Activated T-cell treated with anti-CD3 and anti-CD28 coated beads, Interleukin-2, amount 50 U/mL, for 24 hours (primary cell): ENCODE measurements around the gene KRT7.

Source experiments
- DNase-seq: peaks from one replicate; pipeline ENCODE4 v3.0.0-alpha.2; 2020
- H3K27ac Mint-ChIP-seq: 2 replicates; pipeline ENCODE4 v1.8.0; 2020; ENCODE audit warnings: mild to moderate bottlenecking, mixed read lengths
- H3K27me3 Mint-ChIP-seq: 2 replicates; pipeline ENCODE4 v1.8.0; 2020; ENCODE audit warnings: mixed read lengths
- H3K36me3 Mint-ChIP-seq: 2 replicates; pipeline ENCODE4 v1.8.0; 2020; ENCODE audit warnings: low read depth, mixed read lengths
- H3K4me1 Mint-ChIP-seq: 2 replicates; pipeline ENCODE4 v1.8.0; 2020; ENCODE audit warnings: low read depth, mixed read lengths
- H3K4me3 Mint-ChIP-seq: 2 replicates; pipeline ENCODE4 v1.8.0; 2020; ENCODE audit warnings: mild to moderate bottlenecking, moderate library complexity, mixed read lengths
- H3K9me3 Mint-ChIP-seq: 2 replicates; pipeline ENCODE4 v1.8.0; 2020; ENCODE audit warnings: mixed read lengths

The KRT7 gene

GRCh38 chr12:52215587-52216031 lies 17.4 kb upstream of the KRT7 start:
- DNase-seq = no peak
- peaks cover 31% of the 10 kb centered on the region for H3K27me3 Mint-ChIP-seq
- no peaks in the 10 kb centered on the region for H3K4me1 Mint-ChIP-seq
- H3K9me3 Mint-ChIP-seq = no peaks in the 10 kb centered on the region
- no peak overlapping the region for H3K27ac Mint-ChIP-seq
- H3K36me3 Mint-ChIP-seq = no peaks in the 10 kb centered on the region
- no peak overlapping the region for H3K4me3 Mint-ChIP-seq

DNA sequence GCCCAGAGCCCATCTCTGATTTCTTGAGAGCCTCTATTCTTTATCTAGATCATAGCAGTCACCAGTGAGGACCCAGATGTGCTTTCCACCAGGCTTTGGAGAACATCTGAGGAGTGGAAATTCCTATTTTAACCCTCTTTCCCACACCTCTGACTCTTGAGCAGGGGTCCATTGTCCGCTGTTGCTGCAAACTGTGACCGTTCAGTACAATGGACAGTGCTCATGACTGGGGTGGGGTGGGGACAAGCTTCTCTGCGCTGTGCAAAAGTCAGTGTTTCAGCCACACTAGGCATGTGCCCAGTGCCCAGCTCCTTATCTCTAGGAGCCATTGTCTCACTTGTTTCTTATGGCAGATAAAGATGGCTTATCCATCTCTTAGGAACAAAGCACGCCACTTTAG lies 16.9 kb upstream of the KRT7 start:
- no peak overlapping the region for H3K27ac Mint-ChIP-seq
- no peaks in the 10 kb centered on the region for H3K36me3 Mint-ChIP-seq
- no peak for DNase-seq
- no peaks in the 10 kb centered on the region for H3K9me3 Mint-ChIP-seq
- no peak overlapping the region for H3K4me3 Mint-ChIP-seq
- peaks cover 34% of the 10 kb centered on the region for H3K27me3 Mint-ChIP-seq
- peaks cover 1% of the 10 kb centered on the region for H3K4me1 Mint-ChIP-seq

GRCh38 chr12:52216807-52217206 lies 16.2 kb upstream of the KRT7 start:
- peaks cover 38% of the 10 kb centered on the region for H3K27me3 Mint-ChIP-seq
- DNase-seq = no peak
- no peak overlapping the region for H3K4me3 Mint-ChIP-seq

GRCh38 chr12:52217223-52217622 lies 15.8 kb upstream of the KRT7 start:
- Mint-ChIP-seq H3K27ac (no peak overlapping the region), H3K36me3 (no peaks in the 10 kb centered on the region), H3K4me1 (peaks cover 12% of the 10 kb centered on the region), H3K9me3 (no peaks in the 10 kb centered on the region), H3K27me3 (peaks cover 42% of the 10 kb centered on the region), H3K4me3 (no peak overlapping the region)
- DNase-seq = no peak

More at GRCh38 chr12:52216807-52217206, 16.2 kb upstream of the KRT7 start:
- H3K9me3 Mint-ChIP-seq = no peaks in the 10 kb centered on the region
- no peak overlapping the region for H3K27ac Mint-ChIP-seq
- H3K4me1 Mint-ChIP-seq = peaks cover 8% of the 10 kb centered on the region
- no peaks in the 10 kb centered on the region for H3K36me3 Mint-ChIP-seq

GRCh38 chr12:52218001-52218400 lies 15.0 kb upstream of the KRT7 start:
- peaks cover 14% of the 10 kb centered on the region for H3K4me1 Mint-ChIP-seq
- no peak for DNase-seq
- no peak overlapping the region for H3K4me3 Mint-ChIP-seq
- H3K36me3 Mint-ChIP-seq = no peaks in the 10 kb centered on the region
- peaks cover 42% of the 10 kb centered on the region for H3K27me3 Mint-ChIP-seq
- H3K9me3 Mint-ChIP-seq = no peaks in the 10 kb centered on the region
- no peak overlapping the region for H3K27ac Mint-ChIP-seq

DNA sequence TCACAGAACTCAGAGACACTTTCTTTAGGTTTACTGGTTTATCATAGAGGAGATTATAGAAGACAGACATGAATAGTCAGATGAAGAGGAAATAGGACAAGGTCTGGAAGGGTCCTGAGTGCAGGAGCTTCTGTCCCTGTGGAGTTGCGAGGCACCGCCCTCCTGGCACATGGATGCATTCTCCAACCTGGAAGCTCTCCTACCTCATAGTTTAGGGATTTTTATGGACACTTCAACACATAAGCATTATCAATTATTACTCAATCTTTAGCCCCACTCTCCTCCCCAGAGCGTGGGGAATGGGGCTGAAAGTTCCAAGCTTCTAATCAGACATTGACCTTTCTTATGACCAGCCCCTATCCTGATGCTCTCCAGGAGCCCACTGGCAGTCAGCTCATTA lies 12.6 kb upstream of the KRT7 start:
- DNase-seq = no peak
- Mint-ChIP-seq H3K4me3 (no peak overlapping the region), H3K36me3 (no peaks in the 10 kb centered on the region), H3K4me1 (peaks cover 18% of the 10 kb centered on the region), H3K27ac (no peak overlapping the region), H3K27me3 (peaks cover 32% of the 10 kb centered on the region), H3K9me3 (no peaks in the 10 kb centered on the region)

DNA sequence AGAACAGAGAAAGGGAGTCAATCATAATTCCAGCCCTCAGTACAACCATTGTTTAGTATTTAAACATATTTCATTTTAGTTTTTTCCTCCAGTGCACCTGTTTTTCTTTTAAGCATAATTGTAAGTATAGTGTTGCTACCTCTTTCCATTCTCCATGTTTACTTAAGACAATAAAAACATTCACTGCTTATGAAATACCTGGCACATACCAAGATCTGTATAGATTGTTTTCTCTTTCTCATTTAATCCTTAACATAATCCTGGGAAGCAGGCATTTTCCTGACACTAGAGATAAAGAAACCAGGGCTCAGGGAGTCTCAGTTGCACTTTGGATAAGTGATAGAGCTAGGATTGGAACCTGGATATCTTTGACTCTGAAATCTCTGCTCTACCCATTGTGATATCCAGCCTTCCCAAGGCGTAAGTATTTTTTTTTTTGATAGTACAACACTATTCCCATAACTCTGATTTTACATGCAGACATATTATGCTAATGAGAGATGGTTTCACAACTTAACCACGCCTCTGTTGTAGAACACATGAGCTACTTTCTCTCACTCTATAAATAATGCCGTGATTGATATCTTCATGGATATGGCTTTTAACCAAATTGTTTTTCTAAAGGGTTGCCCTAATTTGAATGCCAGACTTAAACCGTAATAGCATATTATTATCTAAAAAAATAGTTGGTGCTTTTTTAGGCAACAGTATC lies 11.8 kb upstream of the KRT7 start:
- H3K9me3 Mint-ChIP-seq = no peaks in the 10 kb centered on the region
- no peak overlapping the region for H3K4me3 Mint-ChIP-seq
- no peak overlapping the region for H3K27ac Mint-ChIP-seq
- no peak for DNase-seq
- H3K27me3 Mint-ChIP-seq = peaks cover 34% of the 10 kb centered on the region
- H3K36me3 Mint-ChIP-seq = no peaks in the 10 kb centered on the region
- H3K4me1 Mint-ChIP-seq = peaks cover 18% of the 10 kb centered on the region

- H3K27ac Mint-ChIP-seq = no peak overlapping the region
- H3K27me3 Mint-ChIP-seq = peaks cover 34% of the 10 kb centered on the region
- peaks cover 18% of the 10 kb centered on the region for H3K4me1 Mint-ChIP-seq
- no peaks in the 10 kb centered on the region for H3K9me3 Mint-ChIP-seq
- DNase-seq = peak; percentile 73
- H3K36me3 Mint-ChIP-seq = no peaks in the 10 kb centered on the region
- H3K4me3 Mint-ChIP-seq = no peak overlapping the region
These were observed 11.1 kb upstream of the KRT7 start for GRCh38 chr12:52221912-52222457.

DNA sequence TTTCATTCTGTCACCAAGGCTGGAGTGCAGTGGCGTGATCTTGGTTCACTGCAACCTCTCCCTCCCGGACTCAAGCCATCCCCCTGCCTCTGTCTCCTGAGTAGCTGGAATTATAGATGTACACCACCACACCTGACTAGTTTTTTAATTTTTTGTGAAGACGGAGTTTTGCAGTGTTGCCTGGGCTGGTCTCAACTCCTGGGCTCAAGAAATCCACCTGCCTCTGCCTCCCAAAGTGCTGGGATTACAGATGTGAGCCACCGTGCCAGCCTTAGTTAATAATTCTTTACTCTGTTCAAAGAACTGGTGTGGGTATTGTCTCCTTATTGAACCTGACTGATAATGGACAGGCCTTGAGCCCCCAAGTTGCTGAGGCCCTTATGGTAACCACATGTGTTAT lies 10.4 kb upstream of the KRT7 start:
- Mint-ChIP-seq H3K27ac (no peak overlapping the region), H3K4me3 (no peak overlapping the region), H3K4me1 (peaks cover 18% of the 10 kb centered on the region), H3K36me3 (no peaks in the 10 kb centered on the region), H3K9me3 (no peaks in the 10 kb centered on the region), H3K27me3 (peaks cover 34% of the 10 kb centered on the region)
- DNase-seq = no peak

GRCh38 chr12:52223406-52224039 lies 9.5 kb upstream of the KRT7 start:
- Mint-ChIP-seq H3K27ac (no peak overlapping the region), H3K4me1 (peaks cover 18% of the 10 kb centered on the region), H3K36me3 (no peaks in the 10 kb centered on the region), H3K4me3 (no peak overlapping the region), H3K9me3 (no peaks in the 10 kb centered on the region), H3K27me3 (peaks cover 36% of the 10 kb centered on the region)
- no peak for DNase-seq

- no peak for DNase-seq
- Mint-ChIP-seq H3K4me3 (no peak overlapping the region), H3K36me3 (no peaks in the 10 kb centered on the region), H3K9me3 (no peaks in the 10 kb centered on the region), H3K27ac (no peak overlapping the region), H3K27me3 (peaks cover 42% of the 10 kb centered on the region), H3K4me1 (peaks cover 18% of the 10 kb centered on the region)
These were observed 8.9 kb upstream of the KRT7 start for GRCh38 chr12:52224151-52224550.

DNA sequence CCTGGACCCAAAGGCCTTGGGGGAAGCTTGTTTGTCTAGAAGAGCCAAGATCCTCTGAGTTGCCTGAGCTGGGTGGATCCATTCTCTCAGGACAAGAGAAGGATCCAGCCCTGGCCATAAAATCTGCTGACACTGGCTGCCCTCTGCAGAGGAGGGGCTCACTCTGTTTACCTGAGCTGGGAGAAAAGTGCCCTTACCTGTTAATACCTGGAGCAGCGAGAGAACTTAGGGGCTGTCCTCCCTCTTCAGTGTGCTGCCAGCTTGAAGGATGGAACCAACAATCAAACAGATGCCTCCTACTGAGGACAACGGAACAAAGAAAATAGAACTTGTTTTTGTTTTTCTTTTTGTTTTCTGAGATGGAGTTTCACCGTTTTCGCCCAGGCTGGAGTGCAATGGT lies 7.3 kb upstream of the KRT7 start:
- peaks cover 18% of the 10 kb centered on the region for H3K4me1 Mint-ChIP-seq
- H3K4me3 Mint-ChIP-seq = no peak overlapping the region
- no peak for DNase-seq
- no peaks in the 10 kb centered on the region for H3K9me3 Mint-ChIP-seq
- H3K36me3 Mint-ChIP-seq = no peaks in the 10 kb centered on the region
- peaks cover 43% of the 10 kb centered on the region for H3K27me3 Mint-ChIP-seq
- H3K27ac Mint-ChIP-seq = no peak overlapping the region

DNA sequence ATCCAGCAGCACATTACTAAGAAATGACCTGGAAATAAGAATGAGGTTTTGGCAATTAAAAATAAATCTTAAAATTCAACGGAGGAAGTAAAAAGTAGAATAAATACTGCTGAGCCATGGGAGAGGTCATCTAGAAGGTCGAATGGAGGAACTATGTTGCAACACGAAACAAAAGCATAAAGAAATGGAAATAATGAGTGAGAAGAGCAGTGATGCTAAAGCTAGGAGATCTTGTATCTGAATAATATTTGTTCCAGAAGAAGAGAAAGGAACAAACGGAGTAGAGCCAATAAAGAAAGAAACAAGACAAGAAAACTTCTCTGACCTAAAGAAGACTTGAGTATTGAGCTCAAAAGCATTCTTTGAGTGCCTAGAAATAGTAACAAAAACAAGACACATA lies 6.6 kb upstream of the KRT7 start:
- H3K4me1 Mint-ChIP-seq = peaks cover 13% of the 10 kb centered on the region
- no peak for DNase-seq
- peaks cover 44% of the 10 kb centered on the region for H3K27me3 Mint-ChIP-seq

DNA sequence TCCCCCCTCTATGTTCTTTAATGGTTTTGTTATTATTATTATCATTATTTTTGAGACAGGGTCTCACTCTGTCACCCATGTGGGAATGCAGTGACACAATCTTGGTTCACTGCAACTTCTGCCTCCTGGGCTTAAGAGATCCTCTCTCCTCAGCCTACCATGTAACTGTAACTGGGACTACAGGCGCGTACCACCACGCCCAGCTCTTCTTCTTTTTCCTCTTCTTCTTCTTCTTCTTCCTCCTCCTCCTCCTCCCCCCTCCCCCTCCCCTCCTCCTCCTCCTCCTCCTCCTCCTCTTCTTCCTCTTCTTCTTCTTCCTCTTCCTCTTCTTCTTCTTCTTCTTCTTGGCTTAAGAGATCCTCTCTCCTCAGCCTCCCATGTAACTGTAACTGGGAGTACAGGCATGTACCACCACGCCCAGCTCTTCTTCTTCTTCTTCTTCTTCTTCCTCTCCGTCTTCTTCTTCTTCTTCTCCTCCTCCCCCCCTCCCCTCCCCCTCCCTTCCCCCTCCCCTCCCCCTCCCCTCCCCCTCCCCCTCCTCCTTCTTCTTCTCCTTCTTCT lies 5.4 kb upstream of the KRT7 start:
- Mint-ChIP-seq H3K4me3 (no peak overlapping the region), H3K27ac (no peak overlapping the region), H3K36me3 (no peaks in the 10 kb centered on the region), H3K4me1 (peaks cover 4% of the 10 kb centered on the region), H3K9me3 (no peaks in the 10 kb centered on the region), H3K27me3 (peaks cover 52% of the 10 kb centered on the region)
- DNase-seq = no peak

More for the DNA sequence above, 6.6 kb upstream of the KRT7 start:
- no peaks in the 10 kb centered on the region for H3K9me3 Mint-ChIP-seq
- H3K36me3 Mint-ChIP-seq = no peaks in the 10 kb centered on the region
- H3K4me3 Mint-ChIP-seq = no peak overlapping the region
- H3K27ac Mint-ChIP-seq = no peak overlapping the region

- Mint-ChIP-seq H3K36me3 (no peaks in the 10 kb centered on the region), H3K9me3 (no peaks in the 10 kb centered on the region), H3K27ac (no peak overlapping the region), H3K27me3 (peaks cover 56% of the 10 kb centered on the region), H3K4me3 (no peak overlapping the region), H3K4me1 (peaks cover 4% of the 10 kb centered on the region)
- DNase-seq = no peak
These were observed 4.7 kb upstream of the KRT7 start for GRCh38 chr12:52228366-52228765.
